ENCODE results near the gene CASP8AP2.

Gene CASP8AP2

GRCh38 chr6:89910902-89911240 is 81.2 kb downstream of the CASP8AP2 start:
- H3K9ac ChIP-seq (ENCODE audit: low read depth in 1 of 2, low read length in 2 of 2), result no peak overlapping the region
- H3K36me3 ChIP-seq (ENCODE audit: control insufficient read depth in 2 of 2, insufficient read depth in 2 of 2, low read length in 2 of 2), result no peaks in the 10 kb centered on the region
- no peak overlapping the region for H3K4me3 ChIP-seq (ENCODE audit: low read length in 2 of 2)
- H3K4me1 ChIP-seq (ENCODE audit: control insufficient read depth in 2 of 2, insufficient read depth in 2 of 2, low read length in 2 of 2), result no peaks in the 10 kb centered on the region
- no peak overlapping the region for H3K27ac ChIP-seq (ENCODE audit: low read depth in 2 of 2, low read length in 2 of 2)
- no peaks in the 10 kb centered on the region for H3K9me3 ChIP-seq (ENCODE audit: control insufficient read depth in 2 of 2, low read length in 2 of 2)
- H3K27me3 ChIP-seq (ENCODE audit: control insufficient read depth in 2 of 2, insufficient read depth in 2 of 2, low read length in 2 of 2), result no peaks in the 10 kb centered on the region

GRCh38 chr6:89916136-89916920 is 86.6 kb downstream of the CASP8AP2 start:
- Histone ChIP-seq H3K9ac (ENCODE audit: low read depth in 1 of 2, low read length in 2 of 2) (no peak overlapping the region), H3K27me3 (ENCODE audit: control insufficient read depth in 2 of 2, insufficient read depth in 2 of 2, low read length in 2 of 2) (no peaks in the 10 kb centered on the region), H3K4me1 (ENCODE audit: control insufficient read depth in 2 of 2, insufficient read depth in 2 of 2, low read length in 2 of 2) (no peaks in the 10 kb centered on the region), H3K9me3 (ENCODE audit: control insufficient read depth in 2 of 2, low read length in 2 of 2) (no peaks in the 10 kb centered on the region), H3K4me3 (ENCODE audit: low read length in 2 of 2) (no peak overlapping the region), H3K27ac (ENCODE audit: low read depth in 2 of 2, low read length in 2 of 2) (no peak overlapping the region), H3K36me3 (ENCODE audit: control insufficient read depth in 2 of 2, insufficient read depth in 2 of 2, low read length in 2 of 2) (no peaks in the 10 kb centered on the region)

- no peaks in the 10 kb centered on the region for H3K27me3 ChIP-seq (ENCODE audit: control insufficient read depth in 2 of 2, insufficient read depth in 2 of 2, low read length in 2 of 2)
- H3K9me3 ChIP-seq (ENCODE audit: control insufficient read depth in 2 of 2, low read length in 2 of 2), result no peaks in the 10 kb centered on the region
These were observed 87.5 kb downstream of the CASP8AP2 start for GRCh38 chr6:89917216-89917615.

GRCh38 chr6:89917801-89918366 is 88.2 kb downstream of the CASP8AP2 start:
- no peaks in the 10 kb centered on the region for H3K36me3 ChIP-seq (ENCODE audit: control insufficient read depth in 2 of 2, insufficient read depth in 2 of 2, low read length in 2 of 2)
- no peaks in the 10 kb centered on the region for H3K9me3 ChIP-seq (ENCODE audit: control insufficient read depth in 2 of 2, low read length in 2 of 2)
- no peak overlapping the region for H3K9ac ChIP-seq (ENCODE audit: low read depth in 1 of 2, low read length in 2 of 2)
- no peak overlapping the region for H3K27ac ChIP-seq (ENCODE audit: low read depth in 2 of 2, low read length in 2 of 2)
- H3K27me3 ChIP-seq (ENCODE audit: control insufficient read depth in 2 of 2, insufficient read depth in 2 of 2, low read length in 2 of 2), result no peaks in the 10 kb centered on the region
- H3K4me1 ChIP-seq (ENCODE audit: control insufficient read depth in 2 of 2, insufficient read depth in 2 of 2, low read length in 2 of 2), result no peaks in the 10 kb centered on the region
- no peak overlapping the region for H3K4me3 ChIP-seq (ENCODE audit: low read length in 2 of 2)

More at GRCh38 chr6:89917216-89917615, 87.5 kb downstream of the CASP8AP2 start:
- Histone ChIP-seq H3K4me1 (ENCODE audit: control insufficient read depth in 2 of 2, insufficient read depth in 2 of 2, low read length in 2 of 2) (no peaks in the 10 kb centered on the region), H3K36me3 (ENCODE audit: control insufficient read depth in 2 of 2, insufficient read depth in 2 of 2, low read length in 2 of 2) (no peaks in the 10 kb centered on the region), H3K27ac (ENCODE audit: low read depth in 2 of 2, low read length in 2 of 2) (no peak overlapping the region), H3K4me3 (ENCODE audit: low read length in 2 of 2) (no peak overlapping the region), H3K9ac (ENCODE audit: low read depth in 1 of 2, low read length in 2 of 2) (no peak overlapping the region)

All from mucosa of rectum (tissue), 2 donors.